ENCODE measurements around the gene PHACTR1. TPM values are rescaled to one million over a fixed set of nuclear protein-coding genes. Genes with fewer than 3 reads are reported as not detected.

The PHACTR1 gene
- polyA plus RNA-seq, 1 donor, result 5.8 TPM

- no peak for DNase-seq
These were observed 278.9 kb downstream of the PHACTR1 start for GRCh38 chr6:12995419-12995818.

GRCh38 chr6:13000537-13000936 lies 284.0 kb downstream of the PHACTR1 start:
- no peak for DNase-seq

- no peak for DNase-seq
These were observed 285.4 kb downstream of the PHACTR1 start for GRCh38 chr6:13001927-13002326.

- no peak for DNase-seq
These were observed 288.0 kb downstream of the PHACTR1 start for GRCh38 chr6:13004601-13005000.

- DNase-seq, result no peak
These were observed 289.4 kb downstream of the PHACTR1 start for GRCh38 chr6:13005994-13006393.

GRCh38 chr6:13006578-13007300 lies 290.2 kb downstream of the PHACTR1 start:
- no peak for DNase-seq

GRCh38 chr6:13007744-13008143 lies 291.2 kb downstream of the PHACTR1 start:
- DNase-seq, result no peak

- DNase-seq, result no peak
These were observed 292.5 kb downstream of the PHACTR1 start for GRCh38 chr6:13009031-13009430.

GRCh38 chr6:13009461-13009860 lies 292.9 kb downstream of the PHACTR1 start:
- DNase-seq, result no peak

- DNase-seq, result no peak
These were observed 295.1 kb downstream of the PHACTR1 start for GRCh38 chr6:13011612-13012146.

- no peak for DNase-seq
These were observed 295.7 kb downstream of the PHACTR1 start for GRCh38 chr6:13012296-13012695.

GRCh38 chr6:13012977-13013680 lies 296.6 kb downstream of the PHACTR1 start:
- DNase-seq, result peak; percentile 14

- DNase-seq, result peak; percentile 52
These were observed 297.3 kb downstream of the PHACTR1 start for GRCh38 chr6:13013681-13014503.

GRCh38 chr6:13014504-13015378 lies 298.2 kb downstream of the PHACTR1 start:
- DNase-seq, result no peak

GRCh38 chr6:13015379-13015681 lies 298.8 kb downstream of the PHACTR1 start:
- no peak for DNase-seq

- DNase-seq, result no peak
These were observed 308.0 kb downstream of the PHACTR1 start for GRCh38 chr6:13024616-13025015.

GRCh38 chr6:13025893-13026499 lies 309.4 kb downstream of the PHACTR1 start:
- no peak for DNase-seq

- no peak for DNase-seq
These were observed 310.0 kb downstream of the PHACTR1 start for GRCh38 chr6:13026557-13026956.

- no peak for DNase-seq
These were observed 310.6 kb downstream of the PHACTR1 start for GRCh38 chr6:13027207-13027606.

- no peak for DNase-seq
These were observed 313.8 kb downstream of the PHACTR1 start for GRCh38 chr6:13030396-13030795.

- DNase-seq, result no peak
These were observed 316.0 kb downstream of the PHACTR1 start for GRCh38 chr6:13032566-13032965.

GRCh38 chr6:13033145-13033544 lies 316.6 kb downstream of the PHACTR1 start:
- DNase-seq, result no peak
